Transverse colon (tissue), 4 donors: ENCODE data around the gene PTPRD. TPM values are rescaled to one million over a fixed set of nuclear protein-coding genes. Genes with fewer than 3 reads are reported as not detected.

ENCODE experiments used
- DNase-seq: peaks from one replicate; pipeline ENCODE4 v3.0.0-alpha.2; 2019
- H3K27ac ChIP-seq, 4 donors: fragments of 200-600 bp; sonication (generic); 2 replicates each; pipeline ENCODE4 v1.5.1; 2016 to 2018; ENCODE audit warnings: inconsistent platforms in 4 of 4
- H3K27me3 ChIP-seq: fragments of 200-600 bp; sonication (generic); 2 replicates; pipeline ENCODE4 v1.5.1; 2017; ENCODE audit warnings: inconsistent platforms
- H3K36me3 ChIP-seq, 4 donors: fragments of 200-600 bp; sonication (generic); 2 replicates each; pipeline ENCODE4 v1.5.1; 2017 to 2019; ENCODE audit warnings: inconsistent platforms in 4 of 4
- H3K4me1 ChIP-seq, 4 donors: fragments of 200-600 bp; sonication (generic); 2 replicates each; pipeline ENCODE4 v1.5.1; 2017 to 2020; ENCODE audit warnings: inconsistent platforms in 4 of 4
- H3K4me3 ChIP-seq, 4 donors: fragments of 200-600 bp; sonication (generic); 1 replicate in 1 of 4; 2 replicates in 3 of 4; pipeline versions ENCODE4 v1.5.1 to v1.6.1; 2017 to 2019; ENCODE audit warnings: inconsistent platforms in 4 of 4
- H3K9me3 ChIP-seq, 2 donors: fragments of 200-600 bp; sonication (generic); 2 replicates each; pipeline ENCODE4 v1.5.1; 2017 to 2019; ENCODE audit warnings: inconsistent platforms in 2 of 2
- EP300 ChIP-seq: sonication (generic); formaldehyde crosslinking; IDR thresholded peaks from one replicate; pipeline ENCODE4 v1.6.1; 2017; ENCODE audit warnings: antibody characterized with exemption, low read depth
- POLR2A ChIP-seq: fragments of 450-650 bp; IDR thresholded peaks from one replicate; pipeline ENCODE4 v1.6.1; 2016; ENCODE audit warnings: antibody characterized with exemption, mild to moderate bottlenecking, moderate library complexity
- POLR2AphosphoS5 ChIP-seq, 3 donors: sonication (generic); formaldehyde crosslinking; IDR thresholded peaks; one replicate each; pipeline ENCODE4 v1.6.1; 2016; ENCODE audit warnings: antibody characterized with exemption in 3 of 3
- WGBS, 2 donors: methylation state at CpG; one replicate each; pipeline ENCODE4 v1.1.5; 2018; ENCODE audit warnings: low coverage in 1 of 2; 5-methylcytosine and 5-hydroxymethylcytosine counted together
- in situ Hi-C, 4 donors: fragments of 200-750 bp; cut with MboI; loops; one replicate each; pipeline versions ENCODE4 v1.15.0 to v1.15.1; 2017; ENCODE audit warnings: low sequenced_read_pairs in 3 of 4, low pct_ligation_motif_present in 1 of 4, low pct_unique_long_range_greater_than_20kb in 1 of 4
- intact Hi-C: fragments of 100-400 bp; cut with DNase I; formaldehyde crosslinking; loops from one replicate; pipeline ENCODE4 v1.15.1; 2023; ENCODE audit warnings: low total_unique reads
- total RNA-seq, 4 donors: library from RNA; depleted of rRNA; stranded (reverse); fragments of >200 nt; gene quantifications; one replicate each; pipeline ENCODE4 v1.1.0, GENCODE V29; 2016
- TF ChIP-seq, protein P1 (sequence below), 5 experiments: fragments of 200-600 bp in 3 of 5; fragments of 450-650 bp in 2 of 5; sonication (generic) in 3 of 5; IDR thresholded peaks; 1 replicate in 2 of 5; 2 replicates in 3 of 5; pipeline ENCODE4 v1.5.1; 2016 to 2017; ENCODE audit warnings: antibody characterized with exemption in 5 of 5, inconsistent platforms in 3 of 5, mild to moderate bottlenecking in 2 of 5, moderate library complexity in 1 of 5

PTPRD gene
- total RNA-seq, 4 donors from 2014 or later, result 43.0 to 115 (median 79.1) TPM

DNA sequence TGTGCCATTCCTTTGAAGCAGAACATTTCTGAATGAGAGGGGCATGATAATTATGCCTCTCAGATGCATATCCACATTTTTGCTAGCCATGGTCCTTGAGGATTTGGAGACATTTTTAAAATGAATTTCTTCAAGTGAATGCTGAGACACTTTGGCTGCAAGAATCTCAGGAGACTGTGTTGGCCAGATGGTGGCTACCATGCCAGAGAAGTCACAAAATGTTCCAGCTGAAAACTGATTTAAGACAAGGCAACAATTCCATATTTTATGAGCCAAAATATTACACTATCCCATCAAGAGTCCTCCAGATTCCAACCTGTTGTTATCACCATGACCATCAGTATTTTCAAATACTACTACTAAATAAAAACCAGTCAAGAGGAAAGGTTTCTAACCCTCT lies 1953.7 kb downstream of the PTPRD start:
- TF ChIP-seq POLR2AphosphoS5 (IDR thresholded peaks at IDR 0.05) (no peak), EP300 (no peak), POLR2A (no peak)
- TF ChIP-seq, protein P1, sequence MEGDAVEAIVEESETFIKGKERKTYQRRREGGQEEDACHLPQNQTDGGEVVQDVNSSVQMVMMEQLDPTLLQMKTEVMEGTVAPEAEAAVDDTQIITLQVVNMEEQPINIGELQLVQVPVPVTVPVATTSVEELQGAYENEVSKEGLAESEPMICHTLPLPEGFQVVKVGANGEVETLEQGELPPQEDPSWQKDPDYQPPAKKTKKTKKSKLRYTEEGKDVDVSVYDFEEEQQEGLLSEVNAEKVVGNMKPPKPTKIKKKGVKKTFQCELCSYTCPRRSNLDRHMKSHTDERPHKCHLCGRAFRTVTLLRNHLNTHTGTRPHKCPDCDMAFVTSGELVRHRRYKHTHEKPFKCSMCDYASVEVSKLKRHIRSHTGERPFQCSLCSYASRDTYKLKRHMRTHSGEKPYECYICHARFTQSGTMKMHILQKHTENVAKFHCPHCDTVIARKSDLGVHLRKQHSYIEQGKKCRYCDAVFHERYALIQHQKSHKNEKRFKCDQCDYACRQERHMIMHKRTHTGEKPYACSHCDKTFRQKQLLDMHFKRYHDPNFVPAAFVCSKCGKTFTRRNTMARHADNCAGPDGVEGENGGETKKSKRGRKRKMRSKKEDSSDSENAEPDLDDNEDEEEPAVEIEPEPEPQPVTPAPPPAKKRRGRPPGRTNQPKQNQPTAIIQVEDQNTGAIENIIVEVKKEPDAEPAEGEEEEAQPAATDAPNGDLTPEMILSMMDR (IDR thresholded peaks at IDR 0.05), result no peak
- H3K4me3 ChIP-seq, result no peak overlapping the region
- in situ Hi-C loops, result no loop called here
- no peaks in the 10 kb centered on the region for H3K27me3 ChIP-seq
- no peaks in the 10 kb centered on the region for H3K36me3 ChIP-seq
- no peak overlapping the region for H3K27ac ChIP-seq
- H3K4me1 ChIP-seq, result peaks cover 0 to 13% (median 3%) of the 10 kb centered on the region in 4 donors
- DNase-seq, result no peak
- no peaks in the 10 kb centered on the region for H3K9me3 ChIP-seq
- intact Hi-C loops, result no loop called here

DNA sequence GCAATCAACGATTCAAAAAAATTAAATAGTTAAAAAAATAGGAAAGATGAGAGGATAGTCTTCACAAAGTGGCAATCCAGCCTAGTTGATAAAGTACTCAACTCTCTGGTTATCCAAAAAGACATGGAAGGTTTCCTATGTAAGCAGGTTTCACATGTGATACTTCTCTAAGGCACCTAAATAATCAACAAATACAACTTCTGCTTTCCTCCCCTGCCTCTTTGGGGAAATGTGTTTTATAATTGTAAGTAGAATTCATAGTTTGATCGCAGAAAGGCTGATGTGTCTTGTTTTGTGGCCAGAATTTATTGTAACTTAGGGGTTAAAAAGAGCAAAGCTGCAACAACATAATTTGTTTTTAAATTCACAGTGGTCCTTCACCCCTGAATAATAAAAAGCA lies 1957.7 kb downstream of the PTPRD start:
- intact Hi-C loops, result no loop called here

DNA sequence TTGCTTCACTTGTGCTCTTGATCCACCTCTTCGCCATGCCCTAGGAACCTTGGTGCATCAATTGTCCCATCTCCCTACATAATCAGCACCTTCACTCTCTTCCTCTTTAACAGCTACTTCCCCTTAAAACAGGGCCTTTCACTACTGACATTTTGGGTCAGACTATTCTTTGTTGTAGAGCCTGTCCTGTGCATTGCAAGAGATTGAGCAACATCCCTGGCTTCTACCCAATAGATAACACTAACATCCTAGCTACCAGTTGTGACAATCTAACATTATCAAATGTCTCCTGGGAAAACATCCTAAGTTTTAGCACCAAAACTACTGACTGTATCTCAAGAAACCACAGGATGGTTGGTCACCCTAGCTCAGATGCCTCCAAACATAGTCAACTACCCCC lies 1958.9 kb downstream of the PTPRD start:
- Histone ChIP-seq H3K4me1 (no peaks in the 10 kb centered on the region), H3K27ac (no peak overlapping the region), H3K27me3 (no peaks in the 10 kb centered on the region), H3K4me3 (no peak overlapping the region), H3K9me3 (no peaks in the 10 kb centered on the region), H3K36me3 (no peaks in the 10 kb centered on the region)
- in situ Hi-C loops (no loop called here), intact Hi-C loops (no loop called here)
- WGBS, 2 donors, result 86 to 96% methylated on average over 1 of the region's 1 CpG
- no peak for DNase-seq
- TF ChIP-seq, protein P1 (IDR thresholded peaks at IDR 0.05), result no peak
- TF ChIP-seq POLR2A (no peak), POLR2AphosphoS5 (IDR thresholded peaks at IDR 0.05) (no peak), EP300 (no peak)

More for the DNA sequence above, 1957.7 kb downstream of the PTPRD start:
- in situ Hi-C loops, result no loop called here
- 70 to 75% methylated on average over 2 of the region's 2 CpGs for WGBS, 2 donors
- Histone ChIP-seq H3K4me3 (no peak overlapping the region), H3K27me3 (no peaks in the 10 kb centered on the region), H3K36me3 (no peaks in the 10 kb centered on the region), H3K4me1 (no peaks in the 10 kb centered on the region), H3K9me3 (no peaks in the 10 kb centered on the region), H3K27ac (no peak overlapping the region)
- no peak for DNase-seq
- TF ChIP-seq, protein P1 (IDR thresholded peaks at IDR 0.05), result no peak
- TF ChIP-seq POLR2A (no peak), EP300 (no peak), POLR2AphosphoS5 (IDR thresholded peaks at IDR 0.05) (no peak)

DNA sequence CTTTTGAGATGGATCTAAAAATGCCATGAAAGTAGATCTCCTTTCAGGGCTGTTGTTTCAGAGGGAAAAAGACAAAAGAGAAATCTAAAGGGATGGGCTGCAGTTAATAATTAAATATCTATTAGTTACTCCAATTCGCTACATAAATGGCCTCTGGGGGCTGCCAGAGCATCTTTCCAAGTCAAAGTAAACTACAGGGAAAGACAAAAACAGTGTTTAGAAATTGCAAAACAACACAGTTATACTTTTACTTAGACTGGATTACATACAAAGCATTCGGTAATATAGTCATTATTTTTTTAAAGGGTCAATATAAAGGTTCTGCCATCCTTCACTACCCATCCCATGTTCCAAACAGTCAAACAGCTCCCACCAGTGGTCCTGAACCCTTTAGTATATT lies 1959.7 kb downstream of the PTPRD start:
- no peak overlapping the region for H3K27ac ChIP-seq
- DNase-seq, result no peak
- no peaks in the 10 kb centered on the region for H3K27me3 ChIP-seq
- TF ChIP-seq POLR2A, result no peak
- TF ChIP-seq EP300, result no peak
- TF ChIP-seq, protein P1 (IDR thresholded peaks at IDR 0.05), result no peak
- no peaks in the 10 kb centered on the region for H3K9me3 ChIP-seq
- no peaks in the 10 kb centered on the region for H3K36me3 ChIP-seq
- intact Hi-C loops, result no loop called here
- WGBS, 2 donors, result 79 to 83% methylated on average over 2 of the region's 2 CpGs
- no peaks in the 10 kb centered on the region for H3K4me1 ChIP-seq
- H3K4me3 ChIP-seq, result no peak overlapping the region
- in situ Hi-C loops, result no loop called here
